ENCODE results near the gene ERCC6L.
"Not testable (repeated sequence)": the region's sequence is repeated elsewhere in the genome, so short reads cannot be mapped to it uniquely, and the experiment has no call there.

ERCC6L gene

DNA sequence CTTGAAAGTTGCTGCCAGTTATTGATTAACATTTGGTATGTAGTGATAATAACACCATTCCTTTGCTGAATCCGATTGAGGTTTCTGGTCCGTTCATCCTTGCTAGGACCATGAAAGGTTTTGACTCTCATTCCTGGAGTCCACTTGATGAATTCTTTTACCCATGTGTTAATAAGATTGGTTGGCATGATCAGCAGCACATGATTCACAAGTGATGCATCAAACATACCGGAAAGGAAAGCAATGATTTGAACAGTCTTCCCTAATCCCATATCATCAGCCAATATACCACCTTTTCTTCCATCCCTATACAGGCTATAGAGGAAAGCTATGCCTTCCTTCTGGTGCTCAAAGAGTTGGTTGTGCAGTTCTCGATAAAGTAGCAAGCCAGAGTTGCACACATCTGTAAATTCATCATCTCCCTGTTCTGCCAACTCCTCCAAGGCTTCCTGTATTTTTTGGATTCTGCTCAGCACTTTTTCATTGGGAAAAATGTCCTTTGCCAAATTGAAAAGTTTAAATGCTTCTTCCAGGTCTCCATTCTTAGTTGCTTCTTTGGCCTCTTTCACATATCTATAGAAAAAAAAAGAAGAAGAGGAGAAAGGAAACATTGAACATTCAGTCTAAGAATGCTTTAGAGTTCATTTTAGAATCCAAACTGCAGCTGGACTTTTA is 30.6 kb downstream of the ERCC6L start:
- ATAC-seq = no peak
- Mint-ChIP-seq H3K27me3 (no peaks in the 10 kb centered on the region), H3K9me3 (no peaks in the 10 kb centered on the region), H3K4me3 (no peak overlapping the region), H3K27ac (no peak overlapping the region), H3K4me1 (no peaks in the 10 kb centered on the region)
- DNase-seq = no peak

DNA sequence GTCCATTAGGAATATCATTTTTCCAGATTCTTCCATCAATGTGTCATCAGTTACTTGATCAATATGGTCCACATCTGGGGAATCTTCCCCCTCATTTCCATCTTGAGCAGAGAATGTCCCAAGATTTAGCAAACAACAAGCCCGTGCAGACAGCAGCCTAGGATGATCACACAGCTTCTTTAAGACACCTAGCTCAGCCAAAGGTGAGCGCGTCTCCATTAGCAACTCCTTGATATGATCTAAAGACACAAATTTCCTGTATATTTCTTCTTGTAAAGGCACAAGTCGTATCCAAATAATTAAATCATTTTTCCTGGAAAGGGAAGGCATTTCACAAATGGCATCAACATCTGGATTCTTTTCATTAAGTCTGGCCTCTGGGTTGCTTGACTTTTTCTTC is 31.5 kb downstream of the ERCC6L start:
- no peaks in the 10 kb centered on the region for H3K4me1 Mint-ChIP-seq
- no peaks in the 10 kb centered on the region for H3K27me3 Mint-ChIP-seq
- ATAC-seq (no peak), DNase-seq (no peak)
- H3K4me3 Mint-ChIP-seq = no peak overlapping the region
- H3K9me3 Mint-ChIP-seq = no peaks in the 10 kb centered on the region
- no peak overlapping the region for H3K27ac Mint-ChIP-seq

DNA sequence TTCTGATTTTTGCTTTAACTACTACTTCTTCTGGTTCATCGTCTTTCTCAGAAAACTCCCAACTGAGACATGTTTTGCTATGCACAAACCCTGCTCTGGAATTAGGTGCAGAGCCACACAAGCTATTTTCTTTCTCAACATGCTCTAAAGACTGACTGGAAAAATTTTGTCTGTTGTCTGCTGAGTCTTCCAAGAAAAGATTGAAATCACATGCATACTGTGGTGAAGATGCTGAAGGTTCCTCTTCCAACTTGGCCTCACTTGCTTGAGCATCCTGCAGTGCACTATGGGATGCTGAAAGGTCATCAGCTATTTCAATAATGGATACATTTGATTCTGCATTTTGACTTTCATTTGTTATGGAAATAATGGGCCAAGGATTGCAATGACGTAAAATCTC is 33.1 kb downstream of the ERCC6L start:
- ATAC-seq = no peak
- H3K27me3 Mint-ChIP-seq = no peaks in the 10 kb centered on the region
- no peak for DNase-seq
- H3K4me1 Mint-ChIP-seq = no peaks in the 10 kb centered on the region
- no peaks in the 10 kb centered on the region for H3K9me3 Mint-ChIP-seq
- H3K4me3 Mint-ChIP-seq = no peak overlapping the region
- H3K27ac Mint-ChIP-seq = no peak overlapping the region

DNA sequence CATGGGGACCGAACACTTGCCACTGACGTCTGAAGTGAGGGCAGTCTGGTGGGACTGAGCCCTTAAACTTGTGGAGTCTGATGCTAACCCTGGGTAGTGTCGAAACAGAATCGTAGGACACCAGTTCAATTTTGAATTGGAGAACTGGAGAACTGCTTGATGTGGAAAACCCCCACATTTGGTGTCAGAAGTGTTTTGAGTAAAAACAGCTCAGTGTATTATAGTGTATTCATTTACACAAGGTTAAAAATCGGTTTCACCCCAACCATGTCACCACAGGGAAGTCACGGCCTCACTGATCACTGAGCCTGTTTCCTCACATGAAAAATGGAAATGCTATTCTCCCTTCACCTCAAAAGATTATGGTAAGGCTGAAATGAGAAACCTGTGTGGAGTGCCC is 35.4 kb downstream of the ERCC6L start:
- H3K27me3 Mint-ChIP-seq = no peaks in the 10 kb centered on the region
- no peak for DNase-seq
- H3K4me1 Mint-ChIP-seq = no peaks in the 10 kb centered on the region
- H3K27ac Mint-ChIP-seq = no peak overlapping the region
- no peaks in the 10 kb centered on the region for H3K9me3 Mint-ChIP-seq
- H3K4me3 Mint-ChIP-seq = no peak overlapping the region
- ATAC-seq = no peak

DNA sequence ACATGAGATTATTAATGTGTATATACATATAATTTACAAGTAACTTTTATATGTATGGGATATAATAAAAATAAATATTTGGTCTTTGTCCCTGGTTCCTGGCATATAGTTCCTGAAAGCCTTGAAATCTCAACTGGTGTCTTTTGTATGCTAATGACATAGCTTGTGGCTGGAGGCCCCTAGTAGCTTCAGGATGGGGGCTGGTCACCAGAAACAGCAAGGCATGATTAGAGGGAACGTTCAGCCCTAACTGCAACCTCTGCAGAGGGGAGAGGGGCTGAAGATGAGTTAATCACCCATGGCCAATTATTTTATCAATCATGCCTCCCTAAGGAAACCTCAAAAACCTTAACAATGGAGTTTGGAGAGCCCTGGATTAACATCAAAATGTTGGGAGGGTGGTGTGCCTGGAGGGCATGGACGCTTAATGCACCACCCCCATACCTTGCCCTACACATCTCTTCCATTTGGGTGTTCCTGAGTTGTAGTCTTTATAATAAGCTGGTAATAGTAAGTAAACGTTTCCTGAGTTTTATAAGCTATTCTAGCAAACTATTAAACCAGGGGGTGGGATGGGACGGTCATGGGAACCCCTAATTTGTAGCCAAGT is 35.9 kb downstream of the ERCC6L start:
- Mint-ChIP-seq H3K9me3 (no peaks in the 10 kb centered on the region), H3K27ac (no peak overlapping the region), H3K4me1 (no peaks in the 10 kb centered on the region), H3K27me3 (no peaks in the 10 kb centered on the region), H3K4me3 (no peak overlapping the region)
- DNase-seq (no peak), ATAC-seq (no peak)

DNA sequence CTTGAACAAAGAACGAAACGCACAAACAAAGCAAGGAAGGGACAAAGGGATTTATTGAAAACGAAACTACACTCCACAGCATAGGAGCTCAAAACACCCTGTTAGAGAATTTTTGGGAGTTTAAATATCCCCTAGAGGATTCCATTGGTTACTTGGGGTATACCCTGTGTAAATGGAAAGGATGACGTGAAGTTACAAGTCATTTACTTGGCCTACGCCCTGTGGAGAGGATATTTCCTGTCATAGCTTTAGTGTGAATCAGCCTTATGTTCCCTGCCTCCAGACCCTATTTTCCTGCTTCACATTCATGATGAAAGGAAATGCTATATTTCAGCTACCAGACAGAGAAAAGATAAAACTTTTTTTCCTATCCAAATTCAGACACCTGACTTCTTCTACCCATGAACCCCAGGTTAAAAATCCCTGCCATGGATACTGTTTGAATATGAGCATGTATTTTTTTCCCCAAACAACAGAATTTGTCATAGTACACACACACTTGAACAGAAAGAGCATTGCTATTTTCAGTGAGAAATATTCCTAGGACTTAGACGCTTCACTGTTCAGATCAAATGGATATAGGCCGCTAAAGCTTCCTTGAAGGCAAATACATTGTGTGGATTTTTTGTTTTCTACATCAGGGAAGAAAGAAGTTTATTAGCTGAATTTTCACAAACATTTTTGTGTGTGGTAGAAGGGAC is 36.8 kb downstream of the ERCC6L start:
- DNase-seq = no peak

DNA sequence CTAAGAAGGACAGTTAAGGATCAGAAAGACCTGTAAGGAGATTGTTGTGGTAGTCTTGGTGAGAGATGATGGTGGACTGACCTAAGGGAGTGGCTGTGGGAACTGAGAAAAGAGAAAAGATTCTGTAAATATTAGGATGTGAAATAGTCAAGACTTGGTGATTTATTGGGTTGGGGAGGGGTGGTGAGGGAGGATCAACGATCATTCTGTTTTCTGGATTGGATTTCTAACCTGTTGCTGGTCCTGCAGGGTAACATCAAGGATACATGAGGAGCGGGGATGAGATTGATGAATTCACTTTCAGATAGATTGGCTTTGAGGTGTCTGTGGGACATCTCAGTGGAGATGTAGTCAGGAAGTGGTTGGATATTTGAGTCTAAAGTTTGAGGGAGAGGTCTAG is 55.9 kb downstream of the ERCC6L start:
- DNase-seq (no peak), ATAC-seq (no peak)
- Mint-ChIP-seq H3K27me3 (no peaks in the 10 kb centered on the region), H3K9me3 (no peaks in the 10 kb centered on the region), H3K27ac (no peak overlapping the region), H3K4me1 (peaks cover 10% of the 10 kb centered on the region), H3K4me3 (no peak overlapping the region)

More for the DNA sequence above, 36.8 kb downstream of the ERCC6L start:
- H3K27me3 Mint-ChIP-seq = no peaks in the 10 kb centered on the region
- no peak for ATAC-seq
- no peaks in the 10 kb centered on the region for H3K4me1 Mint-ChIP-seq
- no peaks in the 10 kb centered on the region for H3K9me3 Mint-ChIP-seq
- H3K27ac Mint-ChIP-seq = no peak overlapping the region
- no peak overlapping the region for H3K4me3 Mint-ChIP-seq

DNA sequence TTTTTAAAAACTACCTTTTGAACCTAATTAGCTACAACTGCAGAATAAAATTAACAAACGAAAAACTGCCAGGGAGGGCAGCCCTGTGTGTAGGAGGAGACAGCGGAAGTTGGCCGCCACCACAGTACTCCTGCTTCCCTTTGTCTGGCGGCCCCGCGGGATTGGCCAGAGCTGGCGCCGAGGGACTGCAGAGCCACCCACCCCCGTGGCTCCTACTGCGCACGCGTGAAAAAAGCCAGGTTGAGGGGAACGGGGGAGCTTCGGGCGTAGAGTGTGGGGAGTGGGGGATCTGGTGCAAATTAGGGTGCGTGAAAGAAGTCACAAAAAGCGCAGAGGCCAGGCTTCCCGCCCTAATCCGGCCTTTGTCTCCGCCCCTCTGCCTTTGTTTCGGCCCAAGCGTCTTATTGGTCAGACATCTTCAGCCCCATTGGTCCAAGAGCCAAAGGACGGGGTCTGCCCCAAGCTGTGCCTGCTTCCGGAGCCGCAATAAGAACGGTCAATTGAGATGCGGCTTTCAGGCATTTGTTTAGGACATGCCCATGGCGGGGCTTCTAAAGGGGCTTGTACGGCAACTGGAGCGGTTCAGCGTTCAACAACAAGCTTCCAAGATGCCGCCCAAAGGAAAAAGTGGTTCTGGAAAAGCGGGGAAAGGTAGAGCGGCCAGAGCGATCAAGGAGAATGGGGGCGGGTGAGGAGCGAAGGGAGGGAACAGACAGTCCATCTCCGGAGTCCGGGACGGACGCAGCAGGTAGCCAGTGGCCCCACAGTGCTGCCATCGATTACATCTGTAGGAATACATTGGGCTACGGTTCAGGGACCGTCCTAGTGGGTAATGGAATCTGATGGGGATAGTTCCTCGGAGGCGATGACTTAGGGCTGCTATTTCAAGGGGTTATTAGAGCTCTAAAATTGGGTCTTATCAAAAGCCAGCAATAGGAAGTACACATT is 57.4 kb downstream of the ERCC6L start, which contains the start of gene PIN4:
PIN4 (plus strand) TSS at position 580 of the 948 bp plus-strand sequence; CDS start at position 609, 29 bp downstream.
- Mint-ChIP-seq H3K27me3 (no peaks in the 10 kb centered on the region), H3K27ac (peak within 1 kb of the TSS in 1 of 2 donors; percentile 26), H3K9me3 (no peaks in the 10 kb centered on the region), H3K4me3 (no peak within 1 kb of the TSS), H3K4me1 (peaks cover 10% of the 10 kb centered on the region)
- ATAC-seq (peak; percentile 97), DNase-seq (peak; percentile 84 to 91)

DNA sequence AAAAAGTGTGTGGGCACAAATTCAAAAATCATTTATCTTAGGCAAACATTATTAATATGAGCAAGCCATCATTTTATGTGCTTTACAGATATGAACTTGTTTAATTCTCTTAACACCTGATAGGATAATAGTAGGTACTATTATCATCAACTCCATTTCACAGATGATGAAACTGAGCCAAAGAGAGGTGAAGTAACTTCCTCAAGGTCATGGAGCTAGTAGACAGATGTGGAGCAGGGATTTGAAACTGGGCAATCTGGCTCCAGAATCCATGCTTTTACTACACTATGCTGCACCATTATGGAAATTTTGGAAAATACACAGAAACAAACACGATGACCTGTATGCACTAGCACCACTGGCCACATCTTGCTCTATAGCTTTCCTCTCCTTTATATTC is 58.3 kb downstream of the ERCC6L start:
- Mint-ChIP-seq H3K27ac (peak overlapping the region in 1 of 2 donors; percentile 26), H3K4me1 (peaks cover 10% of the 10 kb centered on the region), H3K27me3 (no peaks in the 10 kb centered on the region), H3K4me3 (no peak overlapping the region), H3K9me3 (no peaks in the 10 kb centered on the region)
- DNase-seq (no peak), ATAC-seq (no peak)

DNA sequence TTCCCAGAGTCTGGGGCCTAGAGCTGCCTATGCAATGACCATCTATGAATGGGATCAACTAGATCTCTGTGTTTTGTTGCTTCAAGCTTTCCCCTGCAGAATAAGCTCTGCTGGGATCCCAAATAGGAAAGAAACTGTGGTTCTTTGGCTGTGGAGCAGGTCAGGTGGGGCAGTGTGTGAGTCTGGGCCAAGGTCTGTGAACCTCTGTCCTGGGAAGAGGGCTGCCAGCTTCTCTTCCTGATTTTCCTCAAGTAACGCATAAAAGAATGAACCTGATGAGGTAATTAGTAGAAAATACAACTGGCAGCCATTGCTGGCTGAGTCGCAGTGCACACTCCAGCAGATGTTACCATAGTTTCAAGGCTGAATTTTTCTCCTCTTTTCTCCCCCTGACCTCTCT is 61.8 kb downstream of the ERCC6L start:
- H3K9me3 Mint-ChIP-seq = no peaks in the 10 kb centered on the region
- ATAC-seq (no peak), DNase-seq (no peak)
- H3K4me1 Mint-ChIP-seq = peaks cover 4% of the 10 kb centered on the region
- no peak overlapping the region for H3K4me3 Mint-ChIP-seq
- H3K27me3 Mint-ChIP-seq = no peaks in the 10 kb centered on the region
- H3K27ac Mint-ChIP-seq = no peak overlapping the region

DNA sequence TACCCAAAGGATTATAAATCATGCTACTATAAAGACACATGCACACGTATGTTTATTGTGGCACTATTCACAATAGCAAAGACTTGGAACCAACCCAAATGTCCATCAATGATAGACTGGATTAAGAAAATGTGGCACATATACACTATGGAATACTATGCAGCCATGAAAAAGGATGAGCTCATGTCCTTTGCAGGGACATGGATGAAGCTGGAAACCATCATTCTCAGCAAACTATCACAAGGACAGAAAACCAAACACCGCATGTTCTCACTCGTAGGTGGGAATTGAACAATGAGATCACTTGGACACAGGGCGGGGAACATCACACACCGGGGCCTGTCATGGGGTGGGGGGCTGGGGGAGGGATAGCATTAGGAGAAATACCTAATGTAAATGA is 62.5 kb downstream of the ERCC6L start:
- ATAC-seq, H3K27ac Mint-ChIP-seq, H3K4me1 Mint-ChIP-seq, H3K27me3 Mint-ChIP-seq, DNase-seq, H3K4me3 Mint-ChIP-seq, H3K9me3 Mint-ChIP-seq: not testable (repeated sequence)

DNA sequence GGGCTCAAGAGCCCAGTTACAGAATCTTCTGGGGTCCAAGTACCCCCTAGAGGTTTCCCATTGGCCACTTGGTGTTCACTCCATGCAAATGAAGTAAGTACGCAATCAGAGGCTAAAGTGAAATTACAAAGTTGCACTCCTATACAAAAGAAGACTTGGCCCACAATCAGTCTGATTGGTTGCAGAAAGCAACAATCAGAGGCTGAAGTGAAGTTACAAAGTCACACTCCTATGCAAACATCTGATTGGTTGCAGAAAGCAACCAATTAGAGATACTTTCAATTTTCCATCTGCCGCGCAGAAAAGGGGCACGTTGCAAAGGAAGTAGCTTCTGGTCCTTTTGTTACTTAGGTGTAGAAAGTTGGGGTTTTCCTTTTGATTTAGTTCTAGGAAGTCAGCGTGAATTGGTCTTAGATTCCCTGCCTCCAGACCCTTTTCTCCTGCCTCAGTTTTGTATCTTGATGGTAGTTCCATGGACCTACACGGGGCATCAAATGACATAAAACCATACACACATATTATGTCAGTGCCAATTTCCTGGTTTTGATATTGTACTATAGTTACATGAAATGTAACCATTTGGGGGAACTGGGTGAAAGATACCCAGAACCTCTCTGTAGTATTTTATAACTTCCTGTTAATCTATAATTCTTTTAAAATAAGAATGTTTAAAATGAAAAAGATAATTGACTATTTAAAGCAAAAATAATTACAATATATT is 69.7 kb downstream of the ERCC6L start:
- Mint-ChIP-seq H3K9me3 (no peaks in the 10 kb centered on the region), H3K27me3 (no peaks in the 10 kb centered on the region), H3K4me3 (peak overlapping the region; percentile 54 to 72), H3K4me1 (peaks cover 5% of the 10 kb centered on the region), H3K27ac (peak overlapping the region; percentile 80 to 82)
- ATAC-seq (peak; percentile 95), DNase-seq (peak; percentile 12 to 35)

DNA sequence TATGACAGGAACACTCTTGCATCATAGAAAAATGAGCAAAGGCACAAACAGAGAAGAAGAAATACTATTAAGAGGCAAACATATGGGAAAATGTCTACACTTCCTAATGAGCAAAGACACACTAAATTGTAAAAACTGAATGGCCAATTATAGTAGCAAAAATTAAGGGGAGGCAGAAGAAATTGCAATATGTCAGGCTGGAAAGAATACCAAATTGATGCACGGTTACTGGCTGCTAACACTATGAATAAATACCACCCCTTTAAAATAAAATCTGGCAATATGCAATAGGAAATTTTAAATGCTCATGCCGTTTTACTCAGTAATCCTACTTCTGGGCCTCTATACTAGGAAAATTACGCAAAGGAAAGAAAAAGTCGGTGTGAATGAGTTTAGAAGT is 73.3 kb downstream of the ERCC6L start:
- Mint-ChIP-seq H3K27me3 (no peaks in the 10 kb centered on the region), H3K27ac (no peak overlapping the region), H3K4me3 (no peak overlapping the region), H3K9me3 (no peaks in the 10 kb centered on the region), H3K4me1 (peaks cover 5% of the 10 kb centered on the region)
- no peak for ATAC-seq
- no peak for DNase-seq

DNA sequence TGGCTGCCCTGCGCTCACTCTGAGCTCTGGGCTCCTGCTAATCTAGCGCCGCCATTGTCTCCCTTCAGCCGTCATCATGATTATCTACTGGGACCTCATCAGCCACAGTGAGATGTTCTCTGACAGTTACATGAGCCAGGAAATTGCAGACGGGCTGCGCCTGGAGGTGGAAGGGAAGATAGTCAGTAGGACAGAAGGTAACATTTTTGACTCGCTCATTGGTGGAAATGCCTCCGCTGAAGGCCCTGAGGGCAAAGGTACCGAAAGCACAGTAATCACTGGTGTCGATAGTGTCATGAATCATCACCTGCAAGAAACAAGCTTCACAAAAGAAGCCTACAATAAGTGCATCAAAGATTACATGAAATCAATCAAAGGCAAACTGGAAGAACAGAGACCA is 79.1 kb downstream of the ERCC6L start:
- Mint-ChIP-seq H3K4me1 (no peaks in the 10 kb centered on the region), H3K27ac (no peak overlapping the region), H3K9me3 (no peaks in the 10 kb centered on the region), H3K4me3 (no peak overlapping the region), H3K27me3 (peaks cover 5% of the 10 kb centered on the region)
- no peak for ATAC-seq
- no peak for DNase-seq

DNA sequence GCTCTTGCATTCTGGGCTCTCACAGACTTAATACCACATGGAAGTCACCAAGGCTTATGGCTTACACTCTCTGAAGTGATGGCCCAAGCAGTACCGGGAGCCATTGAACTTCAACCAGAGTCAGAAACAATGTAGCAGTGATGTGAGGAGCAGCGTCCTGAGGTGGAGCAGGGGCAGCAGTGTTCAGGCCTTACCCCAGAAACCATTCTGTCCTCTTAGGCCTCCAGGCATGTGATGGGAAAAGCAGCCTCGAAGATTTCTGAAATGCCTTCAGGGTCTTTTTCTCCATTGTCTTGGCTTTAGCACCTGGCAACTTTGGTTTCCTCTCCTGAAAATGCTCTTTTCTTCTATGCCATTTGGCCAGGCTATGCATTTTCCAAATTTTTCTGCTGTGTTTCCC is 80.1 kb downstream of the ERCC6L start:
- no peak overlapping the region for H3K4me3 Mint-ChIP-seq
- no peaks in the 10 kb centered on the region for H3K9me3 Mint-ChIP-seq
- ATAC-seq (no peak), DNase-seq (no peak)
- H3K4me1 Mint-ChIP-seq = no peaks in the 10 kb centered on the region
- H3K27ac Mint-ChIP-seq = no peak overlapping the region
- H3K27me3 Mint-ChIP-seq = peaks cover 5% of the 10 kb centered on the region
